Measurements from ENCODE around the gene ALDH1L1. TPM values are rescaled to one million over a fixed set of nuclear protein-coding genes. Genes with fewer than 3 reads are reported as not detected.

ALDH1L1 gene
- total RNA-seq, 1 donor from 2014 or later: 3.3 TPM

DNA sequence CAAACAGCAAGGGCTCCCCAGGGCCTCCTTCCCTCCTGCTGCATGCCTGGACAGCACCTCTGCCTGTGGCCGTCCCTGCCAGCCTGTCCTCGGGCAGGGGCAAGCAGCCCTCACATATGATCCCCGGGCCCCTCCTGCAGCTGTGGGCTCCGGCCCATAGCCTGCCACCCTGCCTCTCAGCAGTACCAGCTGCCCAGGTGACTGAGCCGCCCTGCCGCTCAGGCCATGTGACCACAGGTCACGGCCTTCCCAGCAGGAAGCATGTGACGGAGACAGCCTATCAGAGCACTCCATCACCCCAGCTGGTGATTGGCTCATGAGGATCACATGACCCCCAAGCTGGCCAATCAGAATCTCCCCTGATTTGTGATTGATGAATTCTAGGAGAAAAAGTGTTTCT lies 23.9 kb downstream of the ALDH1L1 start:
- Histone ChIP-seq H3K36me3 (no peaks in the 10 kb centered on the region), H3K9me3 (no peaks in the 10 kb centered on the region), H3K27ac (no peak overlapping the region), H3K27me3 (no peaks in the 10 kb centered on the region), H3K4me1 (no peaks in the 10 kb centered on the region), H3K4me3 (no peak overlapping the region)
- TF ChIP-seq, protein P1, sequence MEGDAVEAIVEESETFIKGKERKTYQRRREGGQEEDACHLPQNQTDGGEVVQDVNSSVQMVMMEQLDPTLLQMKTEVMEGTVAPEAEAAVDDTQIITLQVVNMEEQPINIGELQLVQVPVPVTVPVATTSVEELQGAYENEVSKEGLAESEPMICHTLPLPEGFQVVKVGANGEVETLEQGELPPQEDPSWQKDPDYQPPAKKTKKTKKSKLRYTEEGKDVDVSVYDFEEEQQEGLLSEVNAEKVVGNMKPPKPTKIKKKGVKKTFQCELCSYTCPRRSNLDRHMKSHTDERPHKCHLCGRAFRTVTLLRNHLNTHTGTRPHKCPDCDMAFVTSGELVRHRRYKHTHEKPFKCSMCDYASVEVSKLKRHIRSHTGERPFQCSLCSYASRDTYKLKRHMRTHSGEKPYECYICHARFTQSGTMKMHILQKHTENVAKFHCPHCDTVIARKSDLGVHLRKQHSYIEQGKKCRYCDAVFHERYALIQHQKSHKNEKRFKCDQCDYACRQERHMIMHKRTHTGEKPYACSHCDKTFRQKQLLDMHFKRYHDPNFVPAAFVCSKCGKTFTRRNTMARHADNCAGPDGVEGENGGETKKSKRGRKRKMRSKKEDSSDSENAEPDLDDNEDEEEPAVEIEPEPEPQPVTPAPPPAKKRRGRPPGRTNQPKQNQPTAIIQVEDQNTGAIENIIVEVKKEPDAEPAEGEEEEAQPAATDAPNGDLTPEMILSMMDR (IDR thresholded peaks at IDR 0.05): no peak
- DNase-seq (no peak), ATAC-seq (no peak)
- intact Hi-C loops (cut with DNase I): no loop called here

DNA sequence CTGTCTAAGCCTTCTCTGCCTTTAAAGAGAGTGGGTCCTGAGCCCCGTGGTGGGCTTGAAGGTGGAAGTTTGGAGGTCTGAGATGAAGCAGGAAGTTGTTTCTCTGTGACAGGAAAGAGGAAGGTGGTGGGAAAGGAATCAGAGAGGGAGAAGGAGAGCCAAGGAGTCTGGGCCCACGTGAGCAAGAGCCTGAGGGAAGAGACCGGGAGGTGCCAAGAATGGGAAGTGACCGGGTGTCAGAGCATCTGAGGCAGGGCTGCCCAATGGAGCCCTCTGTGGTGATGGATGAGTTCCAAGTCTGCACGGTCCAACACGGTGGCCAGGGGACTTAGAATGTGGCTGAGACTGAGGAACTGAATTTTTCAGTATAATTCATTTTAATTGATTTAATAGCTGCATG lies 24.6 kb downstream of the ALDH1L1 start:
- intact Hi-C loops (cut with DNase I): no loop called here
- Histone ChIP-seq H3K36me3 (no peaks in the 10 kb centered on the region), H3K9me3 (no peaks in the 10 kb centered on the region), H3K27me3 (no peaks in the 10 kb centered on the region), H3K27ac (no peak overlapping the region), H3K4me1 (no peaks in the 10 kb centered on the region), H3K4me3 (no peak overlapping the region)
- DNase-seq (no peak), ATAC-seq (no peak)
- TF ChIP-seq, protein P1 (IDR thresholded peaks at IDR 0.05): no peak

DNA sequence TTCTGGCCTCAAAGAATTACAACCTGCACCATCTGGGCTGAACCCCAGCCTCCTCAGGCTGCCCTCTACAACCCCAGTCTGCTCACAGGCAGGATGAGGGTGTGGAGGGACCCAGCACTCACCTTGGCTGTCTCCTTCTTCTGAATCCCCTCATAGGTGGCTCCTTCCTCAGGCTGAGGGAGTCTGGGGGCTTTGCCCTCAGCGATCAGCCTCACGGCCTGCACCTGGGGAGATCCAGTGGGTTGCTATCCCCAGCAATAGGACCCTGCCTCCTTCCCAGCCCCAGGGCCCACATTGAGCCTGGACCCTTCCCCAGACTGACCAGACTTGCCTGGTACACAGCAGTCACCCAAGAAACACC lies 25.1 kb downstream of the ALDH1L1 start:
- intact Hi-C loops (cut with DNase I): no loop called here
- H3K9me3 ChIP-seq: no peaks in the 10 kb centered on the region
- H3K36me3 ChIP-seq: no peaks in the 10 kb centered on the region
- H3K27me3 ChIP-seq: no peaks in the 10 kb centered on the region
- H3K27ac ChIP-seq: no peak overlapping the region
- TF ChIP-seq, protein P1 (IDR thresholded peaks at IDR 0.05): no peak
- ATAC-seq: no peak
- DNase-seq: peak; percentile 53
- no peak overlapping the region for H3K4me3 ChIP-seq
- H3K4me1 ChIP-seq: no peaks in the 10 kb centered on the region

DNA sequence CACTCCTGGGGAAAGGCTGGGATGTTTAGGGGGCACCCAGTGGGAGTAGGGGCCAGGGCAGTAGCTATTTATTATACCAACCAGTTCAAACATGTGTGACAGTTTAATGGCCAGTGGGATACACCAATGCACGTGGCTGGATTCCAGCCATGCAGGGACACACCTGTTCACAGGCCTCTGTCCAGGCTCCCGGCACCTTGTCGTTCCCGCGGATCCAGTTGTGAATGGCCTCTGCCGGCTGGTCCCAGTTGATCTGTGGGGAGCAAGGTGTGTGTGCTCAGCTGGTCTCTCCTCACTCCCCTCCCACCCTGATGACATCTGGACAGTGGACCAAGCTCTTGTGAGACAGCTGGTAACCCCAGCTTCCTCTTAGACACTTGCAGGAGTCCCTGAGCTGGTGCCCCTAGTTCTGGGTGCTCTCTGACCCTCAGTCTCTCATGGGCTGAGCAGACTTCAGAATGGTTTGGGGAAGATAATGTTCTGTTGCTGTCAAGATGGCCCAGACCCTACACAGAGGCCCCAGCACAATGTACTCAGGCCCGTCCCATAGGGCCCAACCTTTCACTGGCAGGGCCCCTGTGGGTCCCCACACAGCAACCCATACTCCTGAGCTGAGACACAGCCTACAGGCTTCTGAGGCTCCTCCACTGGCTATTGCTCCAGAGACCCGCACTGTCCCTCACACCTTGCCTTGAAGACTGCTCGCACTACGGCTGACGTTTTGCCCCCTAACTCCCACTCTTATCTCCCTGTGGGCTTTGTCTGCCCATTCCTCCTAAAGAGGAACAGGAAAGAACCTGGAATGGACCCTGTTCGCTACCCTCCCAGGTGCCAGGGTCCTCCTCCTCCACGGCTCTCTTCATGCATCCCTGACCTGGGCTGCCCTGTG lies 25.8 kb downstream of the ALDH1L1 start:
- H3K4me3 ChIP-seq: no peak overlapping the region
- intact Hi-C loops (cut with DNase I): no loop called here
- H3K36me3 ChIP-seq: no peaks in the 10 kb centered on the region
- no peaks in the 10 kb centered on the region for H3K4me1 ChIP-seq
- no peak overlapping the region for H3K27ac ChIP-seq
- TF ChIP-seq, protein P1 (IDR thresholded peaks at IDR 0.05): no peak
- no peaks in the 10 kb centered on the region for H3K9me3 ChIP-seq
- no peak for ATAC-seq
- no peak for DNase-seq
- H3K27me3 ChIP-seq: no peaks in the 10 kb centered on the region

DNA sequence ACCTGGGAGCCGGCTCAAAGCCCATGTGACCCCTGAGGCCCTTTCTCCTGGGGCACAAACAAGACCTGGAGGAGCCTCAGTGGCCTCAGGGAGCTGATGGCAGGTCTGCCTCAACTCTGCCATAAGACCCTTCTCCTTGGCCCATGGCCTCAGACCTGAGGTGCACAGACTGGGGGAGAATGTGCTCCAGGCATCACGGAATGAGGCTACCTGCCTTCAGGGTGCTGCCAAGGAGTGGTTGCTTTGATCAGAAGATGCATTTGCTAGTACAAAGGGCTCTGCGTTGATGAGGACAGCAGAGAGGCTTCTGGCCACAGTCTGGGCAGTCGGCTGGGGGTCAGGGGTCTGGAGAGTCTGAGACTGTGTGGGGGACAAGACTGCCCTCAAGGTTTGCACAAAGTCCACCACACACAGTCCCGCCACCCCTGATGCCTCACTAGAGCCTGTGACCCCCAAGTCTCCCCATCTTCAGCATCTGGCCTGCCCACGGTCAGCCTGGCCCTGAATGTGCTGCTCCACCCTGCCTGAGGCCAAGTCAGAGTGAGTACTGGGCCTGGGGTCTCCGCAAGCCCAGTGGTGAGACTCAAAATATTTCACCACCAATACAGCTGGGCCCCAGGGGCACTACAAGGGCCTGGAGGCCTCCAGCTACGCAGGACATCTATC lies 26.6 kb downstream of the ALDH1L1 start:
- Histone ChIP-seq H3K27me3 (no peaks in the 10 kb centered on the region), H3K4me3 (no peak overlapping the region), H3K36me3 (no peaks in the 10 kb centered on the region), H3K4me1 (no peaks in the 10 kb centered on the region), H3K27ac (no peak overlapping the region), H3K9me3 (no peaks in the 10 kb centered on the region)
- DNase-seq (peak; percentile 46), ATAC-seq (no peak)
- intact Hi-C loops (cut with DNase I): no loop called here
- TF ChIP-seq, protein P1 (IDR thresholded peaks at IDR 0.05): no peak
